ENCODE results near the gene ERMN.

The ERMN gene

GRCh38 chr2:157309878-157310277 is 15.7 kb downstream of the ERMN start:
- in situ Hi-C loops (cut with HindIII; ENCODE audit: low sequenced_read_pairs), result no loop called here
- TF ChIP-seq CTCF (IDR thresholded peaks at IDR 0.05; ENCODE audit: low read depth, low read length), result no peak
- DNase-seq (ENCODE audit: low read depth, low spot score), result no peak
- H3K4me3 ChIP-seq (ENCODE audit: low read depth, low read length), result no peak overlapping the region

- TF ChIP-seq CTCF (IDR thresholded peaks at IDR 0.05; ENCODE audit: low read depth, low read length), result peak; percentile 34
- in situ Hi-C loops (cut with HindIII; ENCODE audit: low sequenced_read_pairs), result no loop called here
- peak; percentile 30 for DNase-seq (ENCODE audit: low read depth, low spot score)
- no peak overlapping the region for H3K4me3 ChIP-seq (ENCODE audit: low read depth, low read length)
Measured at GRCh38 chr2:157307021-157307420, 18.6 kb downstream of the ERMN start.

GRCh38 chr2:157305723-157306110 is 19.9 kb downstream of the ERMN start:
- no peak for TF ChIP-seq CTCF (IDR thresholded peaks at IDR 0.05; ENCODE audit: low read depth, low read length)
- no peak for DNase-seq (ENCODE audit: low read depth, low spot score)
- H3K4me3 ChIP-seq (ENCODE audit: low read depth, low read length), result no peak overlapping the region
- in situ Hi-C loops (cut with HindIII; ENCODE audit: low sequenced_read_pairs), result no loop called here

GRCh38 chr2:157304811-157305722 is 20.6 kb downstream of the ERMN start:
- peak; percentile 13 for DNase-seq (ENCODE audit: low read depth, low spot score)
- in situ Hi-C loops (cut with HindIII; ENCODE audit: low sequenced_read_pairs), result no loop called here
- TF ChIP-seq CTCF (IDR thresholded peaks at IDR 0.05; ENCODE audit: low read depth, low read length), result no peak
- no peak overlapping the region for H3K4me3 ChIP-seq (ENCODE audit: low read depth, low read length)

GRCh38 chr2:157303612-157304011 is 22.0 kb downstream of the ERMN start:
- no peak for TF ChIP-seq CTCF (IDR thresholded peaks at IDR 0.05; ENCODE audit: low read depth, low read length)
- in situ Hi-C loops (cut with HindIII; ENCODE audit: low sequenced_read_pairs), result no loop called here
- no peak overlapping the region for H3K4me3 ChIP-seq (ENCODE audit: low read depth, low read length)
- DNase-seq (ENCODE audit: low read depth, low spot score), result no peak

GRCh38 chr2:157302492-157303099 is 23.0 kb downstream of the ERMN start:
- peak; percentile 67 for TF ChIP-seq CTCF (IDR thresholded peaks at IDR 0.05; ENCODE audit: low read depth, low read length)
- no peak overlapping the region for H3K4me3 ChIP-seq (ENCODE audit: low read depth, low read length)
- in situ Hi-C loops (cut with HindIII; ENCODE audit: low sequenced_read_pairs), result no loop called here
- peak; percentile 54 for DNase-seq (ENCODE audit: low read depth, low spot score)
